HTERT RPE-1 (cell line): ENCODE data around the gene SOD2.
"Not testable (repeated sequence)": the region's sequence is repeated elsewhere in the genome, so short reads cannot be mapped to it uniquely, and the experiment has no call there.

Source experiments
- in situ Hi-C: fragments of 300-500 bp; cut with MboI; formaldehyde crosslinking; loops from 4 replicates; pipeline ENCODE4 v1.14.3; 2020; ENCODE audit warnings: low sequenced_read_pairs

The SOD2 gene

GRCh38 chr6:159693128-159693893 is at the start of gene SOD2:
TSS of gene SOD2 (minus strand) at chr6:159693241. CDS start at chr6:159693167, 74 bp downstream.
- in situ Hi-C loops, result no loop called here

GRCh38 chr6:159742165-159742564 is 49.1 kb upstream of the SOD2 start:
- in situ Hi-C loops, result no loop called here

- in situ Hi-C loops, result no loop called here
Observed at GRCh38 chr6:159739341-159739740, 46.3 kb upstream of the SOD2 start.

- in situ Hi-C loops, result no loop called here
Observed at GRCh38 chr6:159736908-159737307, 43.9 kb upstream of the SOD2 start.

- in situ Hi-C loops, result not testable (repeated sequence)
Observed at GRCh38 chr6:159733395-159733794, 40.4 kb upstream of the SOD2 start.

GRCh38 chr6:159732550-159732949 is 39.5 kb upstream of the SOD2 start:
- in situ Hi-C loops, result not testable (repeated sequence)

GRCh38 chr6:159730332-159730676 is 37.3 kb upstream of the SOD2 start:
- in situ Hi-C loops, result no loop called here

GRCh38 chr6:159729598-159730331 is 36.7 kb upstream of the SOD2 start:
- in situ Hi-C loops, result no loop called here

GRCh38 chr6:159728531-159728964 is 35.5 kb upstream of the SOD2 start:
- in situ Hi-C loops, result no loop called here

- in situ Hi-C loops, result no loop called here
Observed at GRCh38 chr6:159727717-159728445, 34.8 kb upstream of the SOD2 start.

GRCh38 chr6:159726918-159727716 is 34.1 kb upstream of the SOD2 start, which contains the start of gene WTAP:
TSS of gene WTAP (plus strand) at chr6:159727506. CDS start at chr6:159736266, 8,760 bp downstream.
- in situ Hi-C loops, result no loop called here

GRCh38 chr6:159726255-159726917 is 33.3 kb upstream of the SOD2 start:
- in situ Hi-C loops, result no loop called here

GRCh38 chr6:159725208-159725607 is 32.2 kb upstream of the SOD2 start:
- in situ Hi-C loops, result not testable (repeated sequence)

GRCh38 chr6:159724778-159725177 is 31.7 kb upstream of the SOD2 start:
- in situ Hi-C loops, result no loop called here

- in situ Hi-C loops, result no loop called here
Observed at GRCh38 chr6:159723259-159723658, 30.2 kb upstream of the SOD2 start.

- in situ Hi-C loops, result no loop called here
Observed at GRCh38 chr6:159722655-159723054, 29.6 kb upstream of the SOD2 start.

- in situ Hi-C loops, result not testable (repeated sequence)
Observed at GRCh38 chr6:159721981-159722380, 28.9 kb upstream of the SOD2 start.

- in situ Hi-C loops, result no loop called here
Observed at GRCh38 chr6:159720708-159721107, 27.7 kb upstream of the SOD2 start.

GRCh38 chr6:159719287-159719686 is 26.2 kb upstream of the SOD2 start:
- in situ Hi-C loops, result no loop called here

- in situ Hi-C loops, result no loop called here
Observed at GRCh38 chr6:159718634-159719033, 25.6 kb upstream of the SOD2 start.
